ENCODE results near the gene OR10A6.

OR10A6 gene

DNA sequence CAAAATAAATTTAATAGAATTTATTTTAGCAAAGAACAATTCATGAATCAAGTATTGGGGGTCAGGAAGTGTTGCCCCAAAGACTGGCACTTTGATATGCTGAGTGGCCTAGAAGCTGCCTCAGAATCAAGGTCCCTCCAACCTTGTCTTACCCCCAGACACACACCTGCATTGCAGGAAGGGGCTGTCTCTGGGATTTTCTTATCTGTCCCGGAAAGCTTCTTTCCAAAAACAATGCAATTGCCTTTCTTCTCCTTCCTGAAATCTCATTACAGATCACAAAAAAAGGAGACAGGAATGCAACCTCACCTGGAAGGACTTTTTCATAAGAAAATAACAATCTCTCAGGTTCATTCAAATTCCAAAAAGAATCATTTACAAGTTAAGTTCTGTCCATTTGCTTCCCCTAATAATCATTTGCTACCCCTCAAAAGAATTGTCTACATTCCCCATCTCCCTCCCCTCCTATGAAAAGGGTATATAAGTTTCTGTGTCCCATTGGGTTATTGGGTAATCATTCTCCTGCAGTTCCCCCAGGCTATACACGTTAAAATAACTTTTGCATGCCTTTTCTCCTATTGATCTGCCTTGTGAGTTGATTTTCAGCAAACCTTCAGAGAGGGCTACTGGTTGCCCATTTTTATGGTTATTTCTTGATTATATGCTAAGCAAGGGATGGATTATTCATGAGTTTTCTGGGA lies 21.3 kb downstream of the OR10A6 start:
- DNase-seq (ENCODE audit: low read depth), result no peak

GRCh38 chr11:7907121-7907520 lies 23.9 kb downstream of the OR10A6 start:
- no peak for DNase-seq (ENCODE audit: low read depth)

DNA sequence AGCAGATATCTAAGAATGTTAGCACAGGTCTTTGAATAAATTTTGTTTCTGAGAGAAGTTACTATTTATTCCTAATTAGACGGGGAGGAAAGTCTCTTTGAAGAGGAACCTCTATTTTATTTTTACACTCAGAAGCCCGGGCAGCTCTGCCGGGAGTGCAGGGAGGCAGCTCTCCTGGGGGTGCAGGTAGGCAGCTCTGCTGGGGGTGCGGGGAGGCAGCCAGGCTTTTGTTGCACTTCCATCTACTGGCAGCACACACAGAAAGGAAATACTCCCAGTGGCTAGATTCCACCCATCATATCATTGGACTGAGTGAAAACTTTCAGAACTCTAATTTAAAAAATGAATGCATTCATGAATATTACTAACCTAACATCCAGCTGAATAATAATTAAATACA lies 24.6 kb downstream of the OR10A6 start:
- DNase-seq (ENCODE audit: low read depth), result no peak

DNA sequence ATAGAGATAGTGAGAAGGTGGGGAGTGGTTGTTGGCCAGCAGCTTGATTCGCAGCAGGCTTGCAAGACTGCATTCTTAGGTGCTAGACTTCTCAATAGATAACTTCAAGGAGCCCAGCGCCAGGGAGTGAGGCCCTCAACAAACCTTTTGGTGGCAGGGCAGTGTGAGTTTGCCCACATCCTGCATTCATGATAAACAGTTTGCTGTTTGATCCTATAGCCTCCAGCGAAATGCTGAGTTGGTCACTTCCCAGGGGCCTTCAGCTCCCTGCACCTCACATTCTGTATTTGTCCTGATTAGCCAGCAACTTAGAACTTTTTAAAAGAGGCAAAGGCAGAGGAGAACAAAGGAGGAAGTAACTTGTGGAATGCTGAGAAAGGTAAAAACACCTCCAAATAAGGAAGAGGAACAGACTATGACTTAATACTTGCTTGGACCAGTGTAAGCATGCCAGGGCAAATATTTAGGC lies 25.1 kb downstream of the OR10A6 start:
- DNase-seq (ENCODE audit: low read depth), result no peak

GRCh38 chr11:7905549-7905948 lies 25.5 kb downstream of the OR10A6 start:
- no peak for DNase-seq (ENCODE audit: low read depth)

DNA sequence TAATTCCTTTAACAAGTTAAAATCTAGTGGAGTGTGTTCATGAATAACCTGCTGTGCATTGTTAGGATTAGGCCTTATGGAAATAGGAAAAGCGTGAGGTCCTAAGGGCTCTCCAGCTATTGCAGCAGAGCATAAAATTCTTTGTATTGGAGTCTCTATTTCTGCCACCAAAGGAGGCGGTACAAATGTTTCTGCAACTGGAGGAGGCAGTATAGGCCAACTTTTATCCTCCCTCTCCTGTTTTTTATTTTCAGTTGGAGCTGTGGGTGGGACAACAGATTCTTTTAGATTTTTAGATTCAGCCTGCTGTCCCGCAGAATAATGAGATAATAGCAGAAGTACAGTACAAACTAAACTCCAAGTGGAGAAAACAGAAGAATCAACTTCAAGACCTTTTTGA lies 26.2 kb downstream of the OR10A6 start:
- DNase-seq (ENCODE audit: low read depth), result no peak

- no peak for DNase-seq (ENCODE audit: low read depth)
Observed at GRCh38 chr11:7903940-7904339, 27.1 kb downstream of the OR10A6 start.

GRCh38 chr11:7901319-7901854 lies 29.7 kb downstream of the OR10A6 start:
- DNase-seq (ENCODE audit: low read depth), result no peak

- DNase-seq (ENCODE audit: low read depth), result no peak
Observed at GRCh38 chr11:7900686-7901085, 30.4 kb downstream of the OR10A6 start.

DNA sequence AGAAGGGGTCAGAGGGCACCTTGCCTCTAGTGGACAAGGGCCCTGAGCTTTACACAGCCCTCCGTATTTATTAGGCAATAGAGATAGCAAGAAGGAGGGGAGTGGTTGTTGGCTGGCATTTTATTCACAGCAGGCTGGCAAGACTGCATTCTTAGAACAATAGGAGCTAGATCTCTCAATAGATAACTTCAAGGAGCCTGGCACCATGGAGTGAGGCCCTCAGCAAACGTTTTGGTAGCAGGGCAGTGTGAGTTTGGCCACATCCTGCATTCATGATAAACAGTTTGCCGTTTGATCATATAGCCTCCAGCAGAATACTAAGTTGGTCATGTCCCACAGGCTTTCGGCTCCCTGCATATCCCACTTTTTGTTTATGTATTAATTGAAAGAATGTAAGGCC lies 31.6 kb downstream of the OR10A6 start:
- no peak for DNase-seq (ENCODE audit: low read depth)

- no peak for DNase-seq (ENCODE audit: low read depth)
Observed at GRCh38 chr11:7898666-7899283, 32.3 kb downstream of the OR10A6 start.

- no peak for DNase-seq (ENCODE audit: low read depth)
Observed at GRCh38 chr11:7896009-7896785, 34.9 kb downstream of the OR10A6 start.

DNA sequence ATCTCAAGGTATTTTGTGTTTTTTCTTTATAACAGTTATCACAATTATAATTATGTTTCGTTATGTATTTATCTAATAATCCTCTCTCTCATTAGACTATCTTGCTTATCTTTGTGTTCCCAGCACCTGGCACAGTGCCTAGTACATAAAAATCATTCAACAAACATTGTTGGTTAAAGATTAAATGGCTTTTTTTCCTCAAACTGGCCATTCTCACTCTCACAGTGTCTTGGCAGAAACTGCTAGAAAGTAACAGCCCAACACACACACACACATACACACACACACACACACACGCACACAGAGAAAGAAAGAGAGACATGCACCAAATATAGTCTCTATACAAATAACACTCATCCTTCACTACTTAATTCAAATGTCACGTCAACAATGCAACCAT lies 36.8 kb downstream of the OR10A6 start:
- no peak for DNase-seq (ENCODE audit: low read depth)

GRCh38 chr11:7893796-7894195 lies 37.3 kb downstream of the OR10A6 start:
- no peak for DNase-seq (ENCODE audit: low read depth)

- peak; percentile 28 for DNase-seq (ENCODE audit: low read depth)
Observed at GRCh38 chr11:7892840-7893254, 38.2 kb downstream of the OR10A6 start.

DNA sequence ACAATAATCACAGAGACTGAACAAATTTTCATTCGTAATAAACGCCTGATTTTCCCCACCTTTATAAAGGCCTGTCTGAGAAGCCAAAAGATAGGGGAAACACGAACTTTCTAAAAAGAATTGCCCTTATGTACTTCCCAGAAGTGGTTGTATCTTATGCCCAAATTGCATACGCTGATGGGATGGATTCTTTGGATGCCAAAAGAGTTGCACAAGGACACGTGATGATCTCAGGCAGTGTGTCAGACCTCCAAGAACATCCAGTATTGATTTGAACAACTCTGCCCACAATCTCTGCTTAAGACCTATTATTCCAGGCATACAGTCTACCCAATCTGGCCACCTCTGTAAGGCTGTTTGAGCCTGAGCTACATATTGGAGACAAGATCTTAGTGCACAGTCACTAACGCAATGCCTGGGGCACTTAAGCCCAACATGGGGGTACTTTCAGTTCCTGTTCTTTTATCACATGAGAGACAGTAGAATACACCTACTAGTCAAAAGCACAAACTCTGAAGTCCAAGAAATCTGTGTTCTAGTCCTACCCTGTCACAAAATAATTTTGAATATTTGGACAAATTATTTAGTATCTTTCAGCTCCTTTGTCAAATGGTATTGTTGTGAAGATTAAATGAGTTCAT lies 38.9 kb downstream of the OR10A6 start:
- DNase-seq (ENCODE audit: low read depth), result peak; percentile 21

- DNase-seq (ENCODE audit: low read depth), result no peak
Observed at GRCh38 chr11:7890417-7891172, 40.5 kb downstream of the OR10A6 start.

DNA sequence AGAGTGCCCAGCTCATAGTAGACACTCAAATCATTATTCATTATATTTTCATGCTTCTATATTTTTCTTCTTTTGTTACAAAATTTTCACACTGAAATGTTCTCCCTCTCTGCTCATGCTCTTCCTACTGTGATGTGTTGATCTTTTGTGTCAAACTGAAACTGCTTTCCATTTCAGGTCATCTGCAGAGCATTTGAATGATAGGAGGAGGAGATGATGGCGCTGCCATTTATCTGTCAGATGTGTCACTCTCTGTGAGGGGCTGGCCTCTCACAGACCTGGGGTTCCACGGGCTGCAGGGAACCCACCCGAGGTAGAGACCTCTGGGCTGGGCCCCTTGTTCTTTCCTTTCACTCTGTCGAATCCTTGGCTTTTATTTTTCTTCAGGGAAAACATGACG lies 41.1 kb downstream of the OR10A6 start:
- DNase-seq (ENCODE audit: low read depth), result no peak

DNA sequence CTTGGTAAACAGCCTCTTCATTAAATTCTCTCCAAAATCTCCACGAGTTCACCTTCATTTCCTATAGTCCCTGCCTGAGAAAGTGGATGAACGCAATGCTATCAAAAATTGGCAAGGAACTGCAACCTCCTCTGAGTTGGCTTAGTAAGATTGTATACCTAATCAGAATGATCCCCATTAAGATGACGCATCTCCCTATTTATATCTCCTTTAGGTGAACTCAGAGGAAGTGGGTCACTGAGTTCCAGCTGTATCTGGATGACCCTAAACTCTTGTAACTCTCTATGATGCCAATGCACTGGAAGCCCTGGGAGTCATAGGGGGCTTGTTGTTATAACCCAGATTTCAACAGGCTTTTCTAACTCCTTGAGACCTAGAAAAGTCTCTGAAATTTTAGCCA lies 48.2 kb downstream of the OR10A6 start:
- no peak for DNase-seq (ENCODE audit: low read depth)
